ENCODE results near the gene HTT-AS.

GRCh38 chr4:3026540-3026939, 47.8 kb downstream of the HTT-AS start:
- TF ChIP-seq REST (IDR thresholded peaks at IDR 0.05; ENCODE audit: insufficient read depth in 1 of 2, low read depth in 2 of 2, low read length in 2 of 2): no peak
- no peak for TF ChIP-seq POLR2AphosphoS5 (IDR thresholded peaks at IDR 0.05; ENCODE audit: low read depth, low read length)
- TF ChIP-seq SIN3A (IDR thresholded peaks at IDR 0.05; ENCODE audit: borderline replicate concordance, insufficient read depth, low read length): no peak
- TF ChIP-seq TAF1 (IDR thresholded peaks at IDR 0.05; ENCODE audit: borderline replicate concordance, insufficient read depth, low read length): no peak
- TF ChIP-seq FOXP2 (optimal IDR thresholded peaks at IDR 0.05; ENCODE audit: borderline replicate concordance, extremely low read depth, extremely low read length, insufficient read depth): no peak

Data from PFSK-1 (cell line).